ENCODE results near the gene NRG4.
"Not testable (repeated sequence)": the region's sequence is repeated elsewhere in the genome, so short reads cannot be mapped to it uniquely, and the experiment has no call there.

NRG4 gene

DNA sequence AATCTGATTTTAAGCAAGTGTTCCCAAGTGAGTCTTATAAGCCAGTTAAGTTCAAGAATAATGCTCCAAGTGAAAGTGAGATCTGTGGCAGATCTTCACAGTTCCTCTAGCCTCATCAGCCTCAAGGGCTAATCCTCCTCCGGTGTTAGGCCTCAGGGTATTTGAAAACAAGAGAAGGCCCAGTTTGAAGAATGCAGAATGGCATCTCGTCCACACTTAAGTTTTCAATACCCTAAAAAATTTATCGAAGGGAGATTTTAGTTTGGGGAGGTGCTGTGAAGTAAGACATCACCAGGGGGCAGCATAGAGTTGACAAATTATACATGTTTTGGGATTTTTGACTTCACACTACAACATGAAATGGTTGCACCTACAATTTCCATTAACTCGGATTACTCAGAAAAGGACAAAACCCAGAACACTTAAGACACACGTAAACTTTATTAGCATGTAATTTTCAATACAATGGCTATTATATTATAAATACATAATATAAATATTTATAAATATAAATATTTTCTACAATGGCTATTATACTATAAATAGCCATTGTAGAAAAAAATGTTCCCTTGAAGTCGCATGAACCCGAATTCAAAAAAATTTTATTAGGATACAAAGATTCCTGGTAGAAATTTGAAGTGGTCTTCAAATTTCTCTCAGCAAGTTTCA is 45.2 kb upstream of the NRG4 start:
- no peak overlapping the region for H3K4me3 ChIP-seq (ENCODE audit: control insufficient read depth, low read depth, low read length)
- TF ChIP-seq, protein P1, sequence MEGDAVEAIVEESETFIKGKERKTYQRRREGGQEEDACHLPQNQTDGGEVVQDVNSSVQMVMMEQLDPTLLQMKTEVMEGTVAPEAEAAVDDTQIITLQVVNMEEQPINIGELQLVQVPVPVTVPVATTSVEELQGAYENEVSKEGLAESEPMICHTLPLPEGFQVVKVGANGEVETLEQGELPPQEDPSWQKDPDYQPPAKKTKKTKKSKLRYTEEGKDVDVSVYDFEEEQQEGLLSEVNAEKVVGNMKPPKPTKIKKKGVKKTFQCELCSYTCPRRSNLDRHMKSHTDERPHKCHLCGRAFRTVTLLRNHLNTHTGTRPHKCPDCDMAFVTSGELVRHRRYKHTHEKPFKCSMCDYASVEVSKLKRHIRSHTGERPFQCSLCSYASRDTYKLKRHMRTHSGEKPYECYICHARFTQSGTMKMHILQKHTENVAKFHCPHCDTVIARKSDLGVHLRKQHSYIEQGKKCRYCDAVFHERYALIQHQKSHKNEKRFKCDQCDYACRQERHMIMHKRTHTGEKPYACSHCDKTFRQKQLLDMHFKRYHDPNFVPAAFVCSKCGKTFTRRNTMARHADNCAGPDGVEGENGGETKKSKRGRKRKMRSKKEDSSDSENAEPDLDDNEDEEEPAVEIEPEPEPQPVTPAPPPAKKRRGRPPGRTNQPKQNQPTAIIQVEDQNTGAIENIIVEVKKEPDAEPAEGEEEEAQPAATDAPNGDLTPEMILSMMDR (IDR thresholded peaks at IDR 0.05; ENCODE audit: control insufficient read depth, insufficient read depth, low read depth, low read length, missing control alignments), result peak; percentile 66
- peak; percentile 1 for DNase-seq (ENCODE audit: low read depth)

DNA sequence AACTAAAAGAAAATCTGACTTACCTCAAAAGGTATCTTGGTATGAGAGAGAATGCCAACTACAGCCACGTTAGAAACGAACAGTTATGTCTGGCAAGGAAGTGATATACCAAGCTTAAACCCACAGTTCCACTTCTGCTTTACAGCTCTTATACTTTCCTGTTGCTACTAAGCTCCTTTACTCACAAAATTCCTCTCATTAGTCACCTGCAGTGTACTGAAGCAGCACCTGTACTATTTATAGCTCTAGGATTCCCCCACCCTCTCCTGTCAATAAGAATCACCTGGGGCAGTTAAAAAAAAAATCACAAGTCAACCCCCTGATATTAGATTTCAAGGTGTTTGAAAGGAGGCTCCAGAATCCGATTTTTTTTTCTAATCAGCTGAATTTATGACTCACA is 44.7 kb upstream of the NRG4 start:
- H3K4me3 ChIP-seq (ENCODE audit: control insufficient read depth, low read depth, low read length), result no peak overlapping the region
- TF ChIP-seq, protein P1 (IDR thresholded peaks at IDR 0.05; ENCODE audit: control insufficient read depth, insufficient read depth, low read depth, low read length, missing control alignments), result no peak
- DNase-seq (ENCODE audit: low read depth), result no peak

DNA sequence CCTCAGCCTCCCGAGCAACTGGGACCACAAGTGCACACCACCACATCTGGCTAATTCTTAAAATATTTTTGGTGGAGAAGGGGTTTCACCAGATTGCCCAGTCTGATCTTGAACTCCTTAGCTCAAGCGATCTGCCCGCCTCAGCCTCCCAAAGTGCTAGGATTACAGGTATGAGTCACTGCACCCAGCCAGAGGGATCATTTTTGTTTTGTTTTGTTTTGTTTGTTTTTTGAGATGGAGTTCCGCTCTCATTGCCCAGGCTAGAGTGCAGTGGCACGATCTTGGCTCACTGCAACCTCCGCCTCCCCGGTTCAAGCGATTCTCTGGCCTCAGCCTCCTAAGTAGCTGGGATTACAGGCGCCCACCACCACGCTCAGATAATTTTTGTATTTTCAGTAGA is 42.0 kb upstream of the NRG4 start:
- H3K4me3 ChIP-seq (ENCODE audit: control insufficient read depth, low read depth, low read length), result not testable (repeated sequence)

DNA sequence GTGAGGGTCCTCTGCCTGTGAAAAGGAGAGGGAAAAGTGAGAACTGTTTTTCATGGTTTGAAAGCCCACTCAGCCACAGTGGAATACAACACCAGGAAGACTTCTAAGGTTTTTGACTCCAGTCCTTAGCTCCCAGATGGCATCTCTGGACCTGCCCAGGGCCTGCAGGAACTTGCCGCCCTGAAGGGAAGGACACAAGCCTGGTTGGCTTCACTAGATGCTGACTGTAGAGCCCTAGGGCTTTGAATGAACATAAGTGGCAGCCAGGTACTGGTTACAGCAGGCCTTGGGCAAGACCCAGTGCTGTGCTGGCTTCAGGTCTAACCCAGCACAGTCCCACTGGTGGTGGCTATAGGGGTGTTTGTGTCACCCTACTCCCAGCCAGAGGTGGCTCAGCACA is 26.3 kb upstream of the NRG4 start:
- TF ChIP-seq, protein P1 (IDR thresholded peaks at IDR 0.05; ENCODE audit: control insufficient read depth, insufficient read depth, low read depth, low read length, missing control alignments), result no peak

More for the DNA sequence above, 42.0 kb upstream of the NRG4 start:
- DNase-seq (ENCODE audit: low read depth), result not testable (repeated sequence)

DNA sequence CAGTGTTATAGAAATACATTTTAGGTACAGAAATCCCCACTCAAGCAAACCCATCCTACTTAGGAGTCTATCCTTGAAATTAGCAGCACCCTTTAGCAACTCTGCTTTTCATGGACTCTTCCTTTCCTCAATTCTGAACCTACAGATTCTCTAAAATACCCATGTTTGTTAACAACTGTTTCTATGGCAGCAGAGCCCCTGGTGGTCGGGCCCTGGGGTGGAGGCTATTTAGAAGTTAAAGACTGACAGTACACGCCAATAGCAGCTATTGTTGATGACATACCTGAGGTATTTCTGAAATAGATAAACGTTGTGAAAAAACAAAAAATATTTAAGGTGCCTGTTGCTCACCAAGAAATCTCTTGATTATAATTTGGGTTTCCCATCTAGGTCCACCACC is 23.4 kb upstream of the NRG4 start:
- H3K4me3 ChIP-seq (ENCODE audit: control insufficient read depth, low read depth, low read length), result no peak overlapping the region
- TF ChIP-seq, protein P1 (IDR thresholded peaks at IDR 0.05; ENCODE audit: control insufficient read depth, insufficient read depth, low read depth, low read length, missing control alignments), result no peak
- DNase-seq (ENCODE audit: low read depth), result no peak

More for the DNA sequence above, 26.3 kb upstream of the NRG4 start:
- H3K4me3 ChIP-seq (ENCODE audit: control insufficient read depth, low read depth, low read length), result no peak overlapping the region
- no peak for DNase-seq (ENCODE audit: low read depth)

DNA sequence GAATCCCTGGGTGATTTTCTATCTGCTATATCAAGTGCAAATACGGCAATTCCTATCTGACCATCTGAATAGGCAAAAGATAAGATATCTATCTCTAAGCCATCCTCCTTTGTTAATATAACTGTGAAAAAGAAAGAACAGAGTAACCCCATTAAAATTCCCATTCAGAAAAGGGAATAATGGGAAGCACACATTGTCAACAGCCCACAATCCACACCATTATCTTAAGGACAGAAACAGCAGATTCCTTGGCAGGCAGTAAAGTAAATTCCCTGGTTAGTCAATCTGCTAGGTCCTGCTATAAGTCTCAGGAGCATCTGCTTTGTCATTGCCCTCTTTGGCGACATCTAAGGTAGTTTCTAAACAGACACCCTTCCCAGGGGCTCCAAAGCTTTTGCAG is 21.9 kb upstream of the NRG4 start:
- TF ChIP-seq, protein P1 (IDR thresholded peaks at IDR 0.05; ENCODE audit: control insufficient read depth, insufficient read depth, low read depth, low read length, missing control alignments), result no peak
- H3K4me3 ChIP-seq (ENCODE audit: control insufficient read depth, low read depth, low read length), result no peak overlapping the region
- no peak for DNase-seq (ENCODE audit: low read depth)

DNA sequence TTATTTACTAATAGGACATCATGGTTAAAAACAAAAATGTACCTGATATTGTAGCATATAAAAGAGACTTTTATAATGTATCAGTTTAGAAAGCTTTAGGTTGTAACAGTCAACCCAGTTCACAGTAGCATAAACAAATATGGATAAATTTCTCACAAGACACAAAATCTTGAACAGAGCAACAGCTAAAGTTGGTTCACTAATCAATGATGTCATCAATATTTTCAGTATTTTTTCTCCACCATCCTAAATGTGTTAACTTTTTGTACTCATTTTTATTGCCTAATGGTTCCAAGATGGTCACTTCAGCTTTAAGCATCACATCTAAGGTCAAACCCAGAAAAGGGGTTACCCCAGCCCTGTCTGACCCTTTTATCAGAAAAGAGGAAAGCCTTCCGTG is 21.2 kb upstream of the NRG4 start:
- no peak overlapping the region for H3K4me3 ChIP-seq (ENCODE audit: control insufficient read depth, low read depth, low read length)
- TF ChIP-seq, protein P1 (IDR thresholded peaks at IDR 0.05; ENCODE audit: control insufficient read depth, insufficient read depth, low read depth, low read length, missing control alignments), result no peak
- DNase-seq (ENCODE audit: low read depth), result no peak

Data from AG09309 (cell line).